Lung (tissue), 12 donors: ENCODE measurements around the gene TRIOBP. TPM values are rescaled to one million over a fixed set of nuclear protein-coding genes. Genes with fewer than 3 reads are reported as not detected.

Experiments used
- ATAC-seq: fragments of 200-7000 bp; cut with Tn5 transposase; one replicate; pipeline ENCODE4 v1.9.1; 2020; ENCODE audit warnings: moderate number of reproducible peaks; ENCODE audit not compliant: insufficient read depth, low FRiP score
- DNase-seq, 3 donors: peaks; one replicate each; pipeline ENCODE4 v3.0.0-alpha.2; 2013 to 2017
- H3K27ac ChIP-seq, 2 donors: one replicate each; pipeline ENCODE4 v1.5.1; 2013; ENCODE audit warnings: mild to moderate bottlenecking in 2 of 2, moderate library complexity in 2 of 2, control low read depth in 1 of 2, inconsistent platforms in 1 of 2, low read depth in 1 of 2, low read length in 1 of 2
- H3K27me3 ChIP-seq, 3 donors: one replicate each; pipeline ENCODE4 v1.5.1; 2013; ENCODE audit warnings: low read length in 2 of 3; ENCODE audit not compliant: control insufficient read depth in 3 of 3, insufficient read depth in 3 of 3
- H3K36me3 ChIP-seq, 4 donors: one replicate each; pipeline ENCODE4 v1.5.1; 2013; ENCODE audit warnings: low read length in 4 of 4, mild to moderate bottlenecking in 1 of 4, moderate library complexity in 1 of 4; ENCODE audit not compliant: control insufficient read depth in 4 of 4, insufficient read depth in 4 of 4
- H3K4me1 ChIP-seq, 5 donors: one replicate each; pipeline ENCODE4 v1.5.1; 2013; ENCODE audit warnings: low read length in 5 of 5, mild to moderate bottlenecking in 2 of 5, moderate library complexity in 1 of 5; ENCODE audit not compliant: control insufficient read depth in 5 of 5, insufficient read depth in 5 of 5
- H3K4me3 ChIP-seq: one replicate; pipeline ENCODE4 v1.5.1; 2013; ENCODE audit warnings: mild to moderate bottlenecking, control low read depth, moderate library complexity
- H3K9ac ChIP-seq, 2 donors: one replicate each; pipeline ENCODE4 v1.5.1; 2013; ENCODE audit warnings: low read length in 2 of 2, control low read depth in 1 of 2; ENCODE audit not compliant: insufficient read depth in 1 of 2
- H3K9me3 ChIP-seq, 4 donors: one replicate each; pipeline ENCODE4 v1.5.1; 2013; ENCODE audit warnings: low read length in 3 of 4, mild to moderate bottlenecking in 1 of 4, moderate library complexity in 1 of 4; ENCODE audit not compliant: control insufficient read depth in 4 of 4, insufficient read depth in 3 of 4
- CTCF ChIP-seq: IDR thresholded peaks from 2 replicates; pipeline ENCODE4 v1.5.1; 2012; ENCODE audit warnings: mild to moderate bottlenecking; ENCODE audit errors: control extremely low read depth, extremely low read depth
- WGBS, 2 donors: extraction: QIAGEN DNeasy Blood & Tissue Kit; methylation state at CpG; one replicate each; pipeline ENCODE4 v1.1.7; 2013; 5-methylcytosine and 5-hydroxymethylcytosine counted together
- polyA plus RNA-seq, 2 donors: library from polyadenylated mRNA; stranded (reverse); fragments of 200-250 nt; gene quantifications; one replicate each; pipeline ENCODE4 v1.2.1, GENCODE V29; 2013
- total RNA-seq, 2 donors: library from RNA; depleted of rRNA in 1 of 2; stranded (reverse); fragments of >200 nt in 1 of 2; gene quantifications; one replicate each; pipeline ENCODE4 v1.2.1, GENCODE V29; 2014 to 2021
- donor health status: control.
- donor health status: control.
- donor health status: Bipolar disorder and iron deficiency.
- donor health status: healthy.
- donor health status: DM: yes; HTN: yes; CAD: no.

Gene TRIOBP
- total and polyA plus RNA-seq, 4 donors: 37.1 to 105 (median 85.0) TPM

- Histone ChIP-seq H3K36me3 (no peaks in the 10 kb centered on the region), H3K4me3 (no peak overlapping the region), H3K27ac (no peak overlapping the region), H3K27me3 (no peaks in the 10 kb centered on the region), H3K4me1 (peaks cover 5 to 34% (median 15%) of the 10 kb centered on the region in 5 donors), H3K9me3 (no peaks in the 10 kb centered on the region), H3K9ac (peak overlapping the region in 1 of 2 donors; percentile 40)
- DNase-seq: no peak
- TF ChIP-seq CTCF: no peak
- WGBS, 2 donors: 82 to 85% methylated on average over 14 of the region's 14 CpGs
- ATAC-seq: no peak
Measured at GRCh38 chr22:37659897-37660708, 36.7 kb upstream of the TRIOBP start.

- peak overlapping the region in 1 of 2 donors; percentile 68 for H3K27ac ChIP-seq
- 84 to 93% methylated on average over 2 of the region's 2 CpGs for WGBS, 2 donors
- H3K4me1 ChIP-seq: peaks cover 5 to 34% (median 15%) of the 10 kb centered on the region in 5 donors
- H3K9ac ChIP-seq: peak overlapping the region in 1 of 2 donors; percentile 7
- no peak for DNase-seq
- H3K4me3 ChIP-seq: no peak overlapping the region
- H3K27me3 ChIP-seq: no peaks in the 10 kb centered on the region
- H3K36me3 ChIP-seq: peaks cover 0 to 4% (median 0%) of the 10 kb centered on the region in 4 donors
- H3K9me3 ChIP-seq: no peaks in the 10 kb centered on the region
- no peak for TF ChIP-seq CTCF
- no peak for ATAC-seq
Measured at GRCh38 chr22:37660709-37661045, 36.2 kb upstream of the TRIOBP start.

GRCh38 chr22:37661160-37661924 is 35.5 kb upstream of the TRIOBP start:
- H3K9ac ChIP-seq: peak overlapping the region in 1 of 2 donors; percentile 74
- H3K36me3 ChIP-seq: peaks cover 0 to 11% (median 3%) of the 10 kb centered on the region in 4 donors
- no peak overlapping the region for H3K4me3 ChIP-seq
- peak; percentile 71 to 81 (median 75) for DNase-seq
- no peaks in the 10 kb centered on the region for H3K27me3 ChIP-seq
- 61 to 68% methylated on average over 12 of the region's 12 CpGs for WGBS, 2 donors
- peak overlapping the region; percentile 28 to 68 for H3K27ac ChIP-seq
- no peak for ATAC-seq
- H3K4me1 ChIP-seq: peaks cover 5 to 34% (median 15%) of the 10 kb centered on the region in 5 donors
- H3K9me3 ChIP-seq: no peaks in the 10 kb centered on the region
- peak; percentile 24 for TF ChIP-seq CTCF
